ENCODE measurements around the gene ADIPOQ. TPM values are rescaled to one million over a fixed set of nuclear protein-coding genes. Genes with fewer than 3 reads are reported as not detected.

ADIPOQ gene
- total and polyA plus RNA-seq, 2 of the 4 experiments (the other 2 are of a cell fraction), result not detected

DNA sequence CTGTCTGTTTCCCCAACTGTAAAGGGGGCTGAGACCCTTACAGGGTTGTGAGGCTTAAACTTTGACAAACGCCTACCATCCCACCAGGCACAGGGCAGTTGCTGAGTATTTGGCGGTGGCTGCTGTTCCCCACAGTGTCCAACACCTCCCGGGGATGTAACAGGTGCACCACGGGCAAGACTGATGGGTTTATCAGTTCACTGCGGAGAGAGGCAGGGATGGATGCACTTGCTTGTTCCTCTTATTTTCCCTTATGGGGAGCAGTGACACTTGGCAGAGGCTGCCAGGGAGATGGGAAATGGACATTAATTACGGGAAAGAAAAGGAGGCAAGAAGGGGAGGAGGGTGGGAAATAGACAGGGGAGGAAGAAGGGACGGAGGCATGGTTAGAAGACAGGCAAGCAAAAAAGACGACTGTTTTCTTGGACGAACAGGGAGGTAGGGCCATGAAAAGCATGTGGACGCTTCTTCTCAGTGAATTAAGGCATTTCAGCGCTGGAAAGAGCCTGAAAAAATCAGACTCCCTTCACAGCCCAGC lies 16.6 kb upstream of the ADIPOQ start:
- Histone ChIP-seq H3K9me1 (ENCODE audit: insufficient read depth, low read length) (no peaks in the 10 kb centered on the region; the same call in 1 of the 2 replicates), H2AFZ (replicated peaks; ENCODE audit: low read length, poor library complexity) (peak overlapping the region; percentile 91), H3K9me3 (ENCODE audit: control insufficient read depth, insufficient read depth, low read length) (no peaks in the 10 kb centered on the region), H3K27ac (ENCODE audit: insufficient read depth, low read length) (no peak overlapping the region), H4K20me1 (ENCODE audit: insufficient read depth, low read length) (no peaks in the 10 kb centered on the region), H3K56ac (ENCODE audit: extremely low read depth, insufficient read depth, low read length) (no peak overlapping the region), H2AK9ac (replicated peaks; ENCODE audit: low read depth, low read length, poor library complexity) (peak overlapping the region; percentile 73), H3K27me3 (ENCODE audit: control insufficient read depth, insufficient read depth, low read length) (peaks cover 22% of the 10 kb centered on the region), H3K18ac (ENCODE audit: low read depth, low read length) (no peak overlapping the region), H3K23ac (ENCODE audit: low read depth, low read length) (peak overlapping the region; percentile 71), H2AK5ac (ENCODE audit: low read depth, low read length) (0 out of 2 replicates have a peak overlapping the region, but pooled peaks have one; percentile 28), H2BK20ac (ENCODE audit: low read depth, low read length) (no peak overlapping the region; the same call in 1 of the 2 replicates), H4K91ac (ENCODE audit: insufficient read depth, low read depth, low read length) (no peak overlapping the region), H2BK15ac (ENCODE audit: low read depth, low read length) (no peak overlapping the region), H4K5ac (ENCODE audit: low read depth, low read length) (no peak overlapping the region), H3K4me2 (ENCODE audit: low read depth, low read length) (peak overlapping the region; percentile 1; the same call in 1 of the 2 replicates), H3K14ac (replicated peaks; ENCODE audit: low read depth, low read length) (no peak overlapping the region), H3K4me1 (ENCODE audit: control insufficient read depth, insufficient read depth, low read length) (peaks cover 15% of the 10 kb centered on the region), H3K79me1 (ENCODE audit: low read depth in 1 of 2, low read length in 2 of 2) (peaks cover 0 to 11% of the 10 kb centered on the region in 2 experiments; a peak in 2 of 4 replicates), H2BK120ac (ENCODE audit: low read depth, low read length) (no peak overlapping the region), H2BK5ac (ENCODE audit: low read depth, low read length, poor library complexity, severe bottlenecking) (no peak overlapping the region), H3K4me3 (ENCODE audit: insufficient read depth, low read depth, low read length) (no peak overlapping the region), H4K8ac (ENCODE audit: low read depth in 2 of 2, low read length in 2 of 2) (no peak overlapping the region), H3K36me3 (ENCODE audit: control insufficient read depth, insufficient read depth, low read length) (no peaks in the 10 kb centered on the region), H3K9ac (ENCODE audit: low read depth, low read length) (no peak overlapping the region), H3K4ac (ENCODE audit: low read depth, low read length) (peak overlapping the region; percentile 29; the same call in 1 of the 2 replicates)
- TF ChIP-seq CHD1 (IDR thresholded peaks at IDR 0.05; ENCODE audit: low read depth, low read length), result no peak
- no peak for TF ChIP-seq RAD21 (IDR thresholded peaks at IDR 0.05; ENCODE audit: low read length)
- no peak for TF ChIP-seq MAZ (IDR thresholded peaks at IDR 0.05; ENCODE audit: borderline replicate concordance, low read depth, low read length)
- TF ChIP-seq MAFK (IDR thresholded peaks at IDR 0.05; ENCODE audit: low read depth, low read length), result no peak
- TF ChIP-seq, protein P1, sequence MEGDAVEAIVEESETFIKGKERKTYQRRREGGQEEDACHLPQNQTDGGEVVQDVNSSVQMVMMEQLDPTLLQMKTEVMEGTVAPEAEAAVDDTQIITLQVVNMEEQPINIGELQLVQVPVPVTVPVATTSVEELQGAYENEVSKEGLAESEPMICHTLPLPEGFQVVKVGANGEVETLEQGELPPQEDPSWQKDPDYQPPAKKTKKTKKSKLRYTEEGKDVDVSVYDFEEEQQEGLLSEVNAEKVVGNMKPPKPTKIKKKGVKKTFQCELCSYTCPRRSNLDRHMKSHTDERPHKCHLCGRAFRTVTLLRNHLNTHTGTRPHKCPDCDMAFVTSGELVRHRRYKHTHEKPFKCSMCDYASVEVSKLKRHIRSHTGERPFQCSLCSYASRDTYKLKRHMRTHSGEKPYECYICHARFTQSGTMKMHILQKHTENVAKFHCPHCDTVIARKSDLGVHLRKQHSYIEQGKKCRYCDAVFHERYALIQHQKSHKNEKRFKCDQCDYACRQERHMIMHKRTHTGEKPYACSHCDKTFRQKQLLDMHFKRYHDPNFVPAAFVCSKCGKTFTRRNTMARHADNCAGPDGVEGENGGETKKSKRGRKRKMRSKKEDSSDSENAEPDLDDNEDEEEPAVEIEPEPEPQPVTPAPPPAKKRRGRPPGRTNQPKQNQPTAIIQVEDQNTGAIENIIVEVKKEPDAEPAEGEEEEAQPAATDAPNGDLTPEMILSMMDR (conservative IDR thresholded peaks at IDR 0.05; ENCODE audit: low read depth, low read length), result no peak
- no peak for TF ChIP-seq NFE2L2 (IDR thresholded peaks at IDR 0.05; ENCODE audit: low read depth, low read length)
- TF ChIP-seq RCOR1 (IDR thresholded peaks at IDR 0.05; ENCODE audit: insufficient replicate concordance, low read length), result no peak
- TF ChIP-seq POLR2A (IDR thresholded peaks at IDR 0.05; ENCODE audit: low read depth, low read length), result no peak
- no peak for TF ChIP-seq BHLHE40 (IDR thresholded peaks at IDR 0.05; ENCODE audit: low read depth, low read length)
- no peak for TF ChIP-seq RFX5 (IDR thresholded peaks at IDR 0.05; ENCODE audit: low read depth, low read length)
- no peak for TF ChIP-seq CEBPB (IDR thresholded peaks at IDR 0.05; ENCODE audit: low read depth, low read length)
- TF ChIP-seq, protein P2, sequence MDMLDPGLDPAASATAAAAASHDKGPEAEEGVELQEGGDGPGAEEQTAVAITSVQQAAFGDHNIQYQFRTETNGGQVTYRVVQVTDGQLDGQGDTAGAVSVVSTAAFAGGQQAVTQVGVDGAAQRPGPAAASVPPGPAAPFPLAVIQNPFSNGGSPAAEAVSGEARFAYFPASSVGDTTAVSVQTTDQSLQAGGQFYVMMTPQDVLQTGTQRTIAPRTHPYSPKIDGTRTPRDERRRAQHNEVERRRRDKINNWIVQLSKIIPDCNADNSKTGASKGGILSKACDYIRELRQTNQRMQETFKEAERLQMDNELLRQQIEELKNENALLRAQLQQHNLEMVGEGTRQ (IDR thresholded peaks at IDR 0.05; ENCODE audit: low read depth, low read length), result no peak
- no peak for TF ChIP-seq MXI1 (IDR thresholded peaks at IDR 0.05; ENCODE audit: borderline replicate concordance, low read depth, low read length)
- TF ChIP-seq SMC3 (IDR thresholded peaks at IDR 0.05; ENCODE audit: low read depth, low read length), result no peak
- TF ChIP-seq FOS (IDR thresholded peaks at IDR 0.05; ENCODE audit: low read depth, low read length), result no peak
- TF ChIP-seq, protein P3, sequence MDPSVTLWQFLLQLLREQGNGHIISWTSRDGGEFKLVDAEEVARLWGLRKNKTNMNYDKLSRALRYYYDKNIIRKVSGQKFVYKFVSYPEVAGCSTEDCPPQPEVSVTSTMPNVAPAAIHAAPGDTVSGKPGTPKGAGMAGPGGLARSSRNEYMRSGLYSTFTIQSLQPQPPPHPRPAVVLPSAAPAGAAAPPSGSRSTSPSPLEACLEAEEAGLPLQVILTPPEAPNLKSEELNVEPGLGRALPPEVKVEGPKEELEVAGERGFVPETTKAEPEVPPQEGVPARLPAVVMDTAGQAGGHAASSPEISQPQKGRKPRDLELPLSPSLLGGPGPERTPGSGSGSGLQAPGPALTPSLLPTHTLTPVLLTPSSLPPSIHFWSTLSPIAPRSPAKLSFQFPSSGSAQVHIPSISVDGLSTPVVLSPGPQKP (IDR thresholded peaks at IDR 0.05; ENCODE audit: borderline replicate concordance, low read depth, low read length), result no peak
- no peak for DNase-seq
- intact Hi-C loops (cut with micrococcal nuclease) (loop anchor here (2.0 to 10.0 kb wide), 2 partner anchors 105 to 561 kb away; partner anchors contain the start of gene ST6GAL1), dilution Hi-C loops (cut with HindIII; ENCODE audit: low sequenced_read_pairs, unreplicated experiment) (no loop called here), in situ Hi-C loops (cut with MboI; ENCODE audit: low sequenced_read_pairs) (no loop called here)
- WGBS, 2 experiments (ENCODE audit: extremely low coverage in 2 of 2, insufficient read length in 1 of 2), result 28% methylated on average over 3 of the region's 11 CpGs; no CpG with 5 or more reads in 1 of the 2 experiments
- BruUV-seq (replicated peaks), result no TSS peak
- CTCF ChIA-PET, result no interaction called here
- ATAC-seq (ENCODE audit: low read depth), result no peak
- POLR2A ChIA-PET (ENCODE audit: unreplicated experiment), result no interaction called here
